ENCODE measurements around the gene PDGFA.

GRCh38 chr7:520503-521161 is 986 bp upstream of the PDGFA start:
- TF ChIP-seq POLR2A (IDR thresholded peaks at IDR 0.05): no peak
- TF ChIP-seq CTCF (IDR thresholded peaks at IDR 0.05 in 4 of 5, conservative IDR thresholded peaks at IDR 0.05 in 1 of 5): no peak
